Measurements from ENCODE around the gene SARS2.

DNA sequence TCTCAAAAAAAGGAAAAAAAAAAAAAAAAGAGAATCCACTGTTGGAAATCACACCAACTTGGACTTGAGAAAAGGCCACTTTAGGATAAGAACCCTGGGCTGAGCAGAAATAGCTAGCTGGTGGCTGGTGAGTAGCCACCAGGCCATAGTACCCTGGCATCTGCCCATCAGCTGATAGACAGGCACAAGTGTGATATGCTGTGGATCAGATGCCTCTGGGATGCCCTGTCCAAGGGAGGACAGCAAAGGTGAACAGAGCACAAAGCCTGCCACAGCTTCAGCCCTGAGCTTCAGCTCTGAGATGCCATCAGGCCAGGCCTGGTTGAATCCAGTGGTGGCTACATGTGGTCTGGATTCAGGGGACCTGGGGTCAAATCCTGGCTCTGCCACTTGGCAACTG is 39.9 kb downstream of the SARS2 start:
- TF ChIP-seq, protein P1, sequence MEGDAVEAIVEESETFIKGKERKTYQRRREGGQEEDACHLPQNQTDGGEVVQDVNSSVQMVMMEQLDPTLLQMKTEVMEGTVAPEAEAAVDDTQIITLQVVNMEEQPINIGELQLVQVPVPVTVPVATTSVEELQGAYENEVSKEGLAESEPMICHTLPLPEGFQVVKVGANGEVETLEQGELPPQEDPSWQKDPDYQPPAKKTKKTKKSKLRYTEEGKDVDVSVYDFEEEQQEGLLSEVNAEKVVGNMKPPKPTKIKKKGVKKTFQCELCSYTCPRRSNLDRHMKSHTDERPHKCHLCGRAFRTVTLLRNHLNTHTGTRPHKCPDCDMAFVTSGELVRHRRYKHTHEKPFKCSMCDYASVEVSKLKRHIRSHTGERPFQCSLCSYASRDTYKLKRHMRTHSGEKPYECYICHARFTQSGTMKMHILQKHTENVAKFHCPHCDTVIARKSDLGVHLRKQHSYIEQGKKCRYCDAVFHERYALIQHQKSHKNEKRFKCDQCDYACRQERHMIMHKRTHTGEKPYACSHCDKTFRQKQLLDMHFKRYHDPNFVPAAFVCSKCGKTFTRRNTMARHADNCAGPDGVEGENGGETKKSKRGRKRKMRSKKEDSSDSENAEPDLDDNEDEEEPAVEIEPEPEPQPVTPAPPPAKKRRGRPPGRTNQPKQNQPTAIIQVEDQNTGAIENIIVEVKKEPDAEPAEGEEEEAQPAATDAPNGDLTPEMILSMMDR (IDR thresholded peaks at IDR 0.05; ENCODE audit: low read depth, low read length, poor library complexity, severe bottlenecking): no peak
- no peak for TF ChIP-seq EZH2phosphoT487 (IDR thresholded peaks at IDR 0.05; ENCODE audit: borderline replicate concordance, low read length)
